GM21786 (cell line): ENCODE measurements around the gene FDXACB1.

ENCODE experiments used
- ATAC-seq: cut with Tn5 transposase; IDR thresholded peaks from one replicate; pipeline ENCODE4 v1.9.1; 2021; ENCODE audit not compliant: unreplicated experiment

FDXACB1 gene, protein sequence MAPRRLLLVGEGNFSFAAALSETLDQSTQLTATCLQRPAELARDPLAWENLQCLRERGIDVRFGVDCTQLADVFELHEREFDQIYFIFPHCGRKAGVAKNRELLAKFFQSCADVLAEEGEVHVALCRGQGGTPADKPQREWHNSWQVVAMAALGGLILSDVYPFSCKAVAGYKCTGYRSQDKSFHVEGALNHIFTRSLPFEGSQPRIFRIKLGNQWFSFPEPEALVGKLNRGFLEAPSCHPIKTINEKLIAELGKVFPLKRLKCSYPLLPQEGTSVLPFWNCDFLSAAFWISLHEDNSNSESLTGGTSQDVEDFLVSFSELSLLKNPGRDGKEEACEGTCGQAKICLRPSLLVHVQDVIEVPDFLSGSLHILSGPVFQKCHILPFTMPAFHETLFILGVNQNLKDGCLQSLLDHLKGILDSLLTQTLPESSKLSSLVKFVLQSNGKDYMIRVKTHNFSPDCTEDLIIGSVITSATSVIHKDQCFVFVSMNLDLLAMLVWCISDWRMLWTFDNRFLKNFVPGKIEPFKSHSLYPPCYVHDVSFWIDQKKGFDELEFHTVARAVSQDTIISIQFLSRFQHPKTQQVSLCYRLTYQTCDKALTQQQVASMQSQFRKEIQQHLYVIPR

DNA sequence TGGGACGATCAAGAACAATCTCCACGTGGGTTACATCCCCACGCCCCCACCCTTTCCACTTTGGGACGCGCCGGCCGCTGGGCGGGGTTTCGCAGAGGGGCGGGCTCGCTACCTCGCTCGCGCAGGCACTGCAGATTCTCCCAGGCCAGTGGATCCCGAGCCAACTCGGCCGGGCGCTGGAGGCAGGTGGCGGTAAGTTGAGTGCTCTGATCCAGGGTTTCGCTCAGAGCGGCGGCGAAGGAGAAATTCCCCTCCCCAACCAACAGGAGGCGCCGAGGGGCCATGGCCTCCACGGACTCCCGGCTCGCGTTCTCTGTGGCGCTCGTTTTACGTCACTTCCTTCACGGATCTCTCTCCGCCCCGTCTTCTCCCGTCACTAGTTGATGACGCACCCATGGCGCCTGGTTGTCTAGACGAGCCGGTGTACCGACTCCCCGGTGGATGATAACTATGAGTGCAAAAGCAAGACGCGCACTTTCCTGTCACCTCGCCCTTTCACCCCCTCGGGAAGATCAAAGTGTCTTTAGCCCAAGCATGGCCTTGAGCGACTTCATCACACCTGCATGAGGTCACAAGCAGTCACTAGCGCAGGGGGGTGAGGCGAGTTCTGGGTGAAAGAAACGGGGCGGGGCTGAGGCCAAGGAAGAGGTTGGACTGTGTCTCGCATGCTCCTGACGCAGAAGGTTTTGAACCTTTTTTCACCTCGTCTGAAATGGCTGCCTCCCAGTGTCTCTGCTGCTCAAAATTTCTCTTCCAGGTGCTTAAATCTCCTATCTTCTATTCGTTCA, at the start of gene FDXACB1, which contains the start of gene CFAP68:
Gene FDXACB1 (minus strand): TSS at position 317 of the 788 bp plus-strand sequence. CDS start 33 bp downstream, at position 284.
Gene CFAP68 (plus strand): TSS at position 693 of the 788 bp plus-strand sequence. CDS start 20 bp downstream, at position 713.
- ATAC-seq, result peak; percentile 92

DNA sequence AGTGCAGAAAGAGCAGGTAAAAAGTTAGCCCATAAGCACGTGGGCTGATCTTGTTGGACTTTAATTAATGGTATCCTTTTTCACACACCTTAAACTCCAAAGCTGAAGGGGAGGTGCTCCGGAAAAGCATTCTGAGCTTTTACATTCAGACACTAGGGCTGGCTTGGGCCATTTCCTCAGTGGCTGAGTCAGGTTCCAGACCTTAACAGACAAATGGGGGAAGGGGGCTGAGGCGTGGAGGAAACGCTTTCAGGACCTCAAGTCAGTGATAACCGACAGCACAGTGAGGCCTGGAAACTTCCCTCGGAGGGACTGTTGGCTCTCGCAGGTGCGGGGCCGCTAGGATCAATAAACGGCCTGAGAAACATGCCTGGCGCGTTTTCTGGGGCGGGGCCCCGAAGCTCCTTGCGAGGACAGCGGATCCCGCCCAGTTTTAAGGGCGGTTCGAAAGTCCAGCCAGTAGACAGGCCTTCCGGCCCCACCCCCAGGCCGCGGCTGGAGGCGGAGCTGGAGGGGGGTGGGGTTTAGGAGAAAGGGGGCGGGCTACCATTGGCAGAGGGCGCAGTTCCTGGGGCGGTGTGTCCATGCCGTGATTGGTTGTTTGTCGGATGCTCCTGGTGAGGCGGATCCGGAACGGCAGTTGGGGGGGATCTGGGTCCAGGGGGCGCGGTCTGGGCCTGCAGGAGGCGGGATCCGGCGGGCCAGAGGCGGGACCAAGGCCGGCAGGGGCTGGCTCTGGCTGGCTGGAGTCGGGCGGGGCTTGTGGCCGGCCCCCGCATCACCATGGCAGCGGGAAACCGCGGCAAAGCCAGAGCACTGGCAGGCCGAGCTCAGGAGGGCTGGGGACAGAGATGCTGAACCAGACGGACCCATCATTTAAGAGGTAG, 47.8 kb upstream of the FDXACB1 start:
- peak; percentile 90 for ATAC-seq

DNA sequence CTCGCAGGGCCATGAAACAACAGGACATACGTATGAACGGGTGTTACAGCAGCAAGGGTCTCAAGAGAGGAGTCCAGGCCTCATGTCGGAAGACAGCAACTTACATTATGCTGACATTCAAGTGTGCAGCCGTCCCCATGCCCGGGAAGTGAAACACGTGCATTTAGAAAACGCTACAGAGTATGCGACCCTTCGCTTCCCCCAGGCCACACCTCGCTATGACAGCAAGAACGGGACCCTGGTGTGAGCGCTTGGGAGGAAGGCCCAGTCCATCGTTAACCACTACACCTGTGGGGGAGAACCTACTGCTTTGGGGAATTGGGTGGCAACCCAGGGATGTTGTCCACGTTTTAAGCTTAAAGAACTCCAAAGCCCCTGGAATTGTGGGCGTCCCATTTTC, 47.0 kb upstream of the FDXACB1 start:
- no peak for ATAC-seq

DNA sequence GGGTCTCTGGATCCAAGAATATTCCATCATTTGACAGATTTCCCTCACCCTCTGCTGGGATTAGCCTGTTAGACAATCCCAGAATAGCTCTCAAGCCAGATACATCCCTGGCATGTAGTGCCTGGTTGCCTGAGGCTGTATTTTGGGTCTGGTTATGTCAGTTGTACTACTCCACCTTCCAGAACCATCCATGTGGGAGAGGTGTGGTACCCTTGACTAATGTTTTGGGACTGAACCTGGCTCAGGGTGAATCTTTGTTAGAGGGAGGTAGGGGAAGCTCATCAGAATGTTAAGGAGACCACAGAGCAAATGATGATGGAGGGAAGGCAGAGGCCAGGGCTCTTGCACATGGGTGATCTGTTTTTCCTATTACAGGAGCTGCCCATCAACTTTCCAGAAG, 45.0 kb upstream of the FDXACB1 start:
- no peak for ATAC-seq

DNA sequence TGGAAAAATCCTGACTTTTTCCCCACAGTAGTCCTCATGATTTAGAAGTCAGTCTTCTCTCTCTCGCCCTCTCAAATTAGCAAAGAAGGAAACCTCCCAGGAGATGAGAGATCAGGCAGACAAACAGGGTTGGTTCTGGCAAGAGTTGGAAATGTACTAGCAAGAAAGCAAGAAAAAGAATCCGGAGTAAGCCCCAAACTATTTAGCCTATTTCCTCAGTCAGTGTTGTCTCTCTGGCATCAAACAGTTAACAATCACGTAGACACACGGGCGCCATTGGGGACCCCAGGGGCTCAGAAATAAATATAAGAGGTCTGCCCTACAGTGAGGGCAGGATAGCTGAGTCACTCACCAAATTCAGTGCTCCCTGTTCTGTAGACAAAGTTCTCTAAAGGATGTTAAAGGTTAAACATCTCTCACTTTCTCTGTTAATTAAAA, 44.4 kb upstream of the FDXACB1 start:
- ATAC-seq, result no peak

DNA sequence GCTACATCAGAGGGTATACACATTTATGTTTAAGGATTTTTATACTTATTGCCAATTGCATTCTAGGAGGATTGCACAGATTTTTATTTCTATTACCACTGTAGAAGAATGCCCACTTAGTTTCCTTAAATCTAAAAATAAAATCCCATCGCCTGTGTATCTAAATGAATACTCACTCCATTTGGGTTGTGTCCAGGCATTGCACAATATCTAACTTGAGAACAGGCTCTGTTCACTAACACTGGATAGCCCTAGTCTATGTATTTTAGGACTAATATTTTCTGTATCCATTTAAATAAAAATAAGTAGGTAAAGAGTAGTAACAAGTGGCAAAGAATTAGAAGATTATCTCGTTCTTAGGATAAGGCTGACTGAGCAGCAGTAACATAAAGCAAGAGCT, 43.8 kb upstream of the FDXACB1 start:
- ATAC-seq, result no peak

DNA sequence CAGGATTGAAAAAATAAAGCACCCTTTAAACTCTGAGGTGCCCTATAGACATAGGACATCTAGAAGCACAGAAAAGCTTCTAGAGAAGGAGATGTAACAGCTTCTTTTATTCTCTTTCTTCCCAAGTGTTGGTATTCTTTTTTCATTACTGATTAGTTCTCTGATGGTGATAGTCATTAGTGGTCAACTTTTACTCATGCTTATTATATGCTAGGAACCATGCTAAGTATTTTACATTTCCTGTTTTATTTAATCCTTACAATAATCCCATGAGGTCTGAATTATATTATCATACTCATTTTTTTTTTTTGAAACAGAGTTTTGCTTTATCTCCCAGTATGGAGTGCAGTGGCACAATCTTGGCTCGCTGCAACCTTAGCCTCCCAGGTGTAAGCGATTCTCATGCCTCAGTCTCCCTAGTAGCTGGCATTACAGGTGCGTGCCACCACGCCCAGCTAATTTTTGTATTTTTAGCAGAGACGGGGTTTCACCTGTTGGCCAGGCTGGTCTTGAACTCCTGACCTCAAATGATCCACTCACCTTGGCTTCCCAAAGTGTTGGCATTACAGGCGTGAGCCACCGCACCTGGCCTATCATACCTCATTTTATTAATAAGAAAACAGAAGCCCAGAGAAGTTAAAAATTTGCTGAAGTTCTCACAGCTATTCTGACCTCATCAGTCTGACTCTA, 42.7 kb upstream of the FDXACB1 start:
- no peak for ATAC-seq

DNA sequence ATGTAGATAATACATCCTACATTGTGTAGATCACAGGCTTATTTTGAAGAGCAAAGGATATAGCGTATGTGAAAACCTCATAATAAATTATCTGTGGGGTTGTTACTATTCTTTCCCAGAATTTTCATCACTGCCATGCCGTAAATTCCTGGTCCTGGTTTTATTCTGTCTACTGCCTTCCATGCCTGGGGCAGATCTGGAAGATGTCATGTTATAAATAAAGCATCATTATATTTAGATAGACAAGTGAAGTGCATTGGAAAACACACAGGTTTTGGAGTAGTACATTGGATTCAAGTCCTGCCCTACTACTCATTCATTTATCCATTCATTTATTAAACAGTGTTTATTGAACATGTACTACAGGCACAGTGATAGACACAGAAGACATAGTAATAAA, 41.9 kb upstream of the FDXACB1 start:
- no peak for ATAC-seq

DNA sequence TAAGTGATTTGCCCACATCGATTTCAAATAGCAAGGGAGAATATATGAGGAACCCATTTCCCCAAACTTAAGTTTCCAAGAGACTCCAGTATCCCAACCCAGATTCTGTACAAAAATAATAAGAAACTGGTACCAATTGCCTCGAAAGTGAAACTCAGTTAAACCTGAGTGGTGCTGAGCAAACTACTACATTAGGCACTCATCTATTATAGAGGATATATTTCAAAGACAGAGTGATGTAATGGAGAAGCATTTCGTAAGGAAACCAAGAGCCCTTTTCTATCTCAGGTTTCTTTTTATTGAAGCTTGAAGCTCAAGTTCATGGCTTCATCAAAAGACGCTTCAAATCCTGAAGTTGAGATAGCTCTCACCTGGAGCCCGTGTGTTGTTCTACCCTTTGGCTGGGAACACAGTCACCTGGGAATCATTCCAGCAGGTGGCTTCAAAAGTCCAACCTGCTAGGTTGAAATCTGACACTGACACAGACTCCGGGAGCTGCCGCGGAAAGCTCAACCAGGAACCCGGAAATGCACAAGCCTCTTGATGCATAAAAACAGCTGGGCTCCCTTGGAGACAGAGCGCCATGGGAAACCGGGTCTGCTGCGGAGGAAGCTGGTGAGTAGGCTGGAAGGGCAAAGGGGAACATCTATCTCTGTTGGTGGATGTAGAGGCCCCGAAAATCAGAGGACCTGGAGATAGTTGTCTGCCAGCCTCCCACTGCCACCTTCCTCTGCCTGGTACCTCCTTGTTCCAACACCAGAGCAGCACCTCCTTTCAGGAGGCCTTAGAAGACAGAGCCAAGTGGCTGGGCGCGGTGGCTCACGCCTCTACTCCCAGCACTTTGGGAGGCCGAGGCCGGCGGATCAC, 39.7 kb upstream of the FDXACB1 start, which contains the start of gene C11orf52:
Gene C11orf52 (plus strand): TSS at position 524 of the 867 bp plus-strand sequence. CDS start 60 bp downstream, at position 584.
- ATAC-seq, result no peak

DNA sequence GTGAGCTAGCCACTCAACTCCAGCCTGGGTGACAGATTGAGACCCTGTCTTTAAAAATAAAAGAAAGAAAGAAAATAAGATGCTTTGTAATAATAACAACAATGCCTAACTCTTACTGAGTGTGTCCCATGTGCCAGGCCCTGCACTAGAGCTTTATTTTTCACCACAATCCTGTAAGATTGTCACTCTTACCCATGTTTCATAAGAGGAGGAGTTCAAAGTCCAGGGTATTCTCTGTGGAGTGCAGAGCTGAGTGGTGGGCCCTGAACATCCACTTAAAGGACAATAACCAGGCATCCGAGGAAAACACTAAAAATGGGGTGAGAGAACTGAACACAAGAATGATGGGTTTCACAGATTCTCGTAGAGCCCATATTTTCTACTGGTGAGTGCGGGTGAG, 38.8 kb upstream of the FDXACB1 start:
- no peak for ATAC-seq

DNA sequence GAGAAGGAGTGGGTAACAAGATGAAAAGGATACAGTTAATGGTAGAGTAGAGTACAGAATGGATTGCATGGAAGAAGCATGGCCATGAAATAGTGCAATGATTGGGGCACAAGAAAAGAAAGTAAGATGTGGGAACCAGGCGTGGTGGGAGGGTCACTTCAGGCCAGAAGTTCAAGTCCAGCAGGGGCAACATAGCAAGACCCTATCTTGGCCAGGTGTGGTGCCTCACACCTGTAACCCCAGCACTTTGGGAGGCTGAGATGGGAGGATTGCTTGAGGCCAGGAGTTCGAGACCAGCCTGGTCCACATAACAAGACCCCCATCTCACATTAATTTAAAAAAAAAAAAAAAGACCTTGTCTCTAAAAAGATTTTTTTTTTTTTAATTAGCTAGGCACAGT, 38.3 kb upstream of the FDXACB1 start:
- no peak for ATAC-seq

DNA sequence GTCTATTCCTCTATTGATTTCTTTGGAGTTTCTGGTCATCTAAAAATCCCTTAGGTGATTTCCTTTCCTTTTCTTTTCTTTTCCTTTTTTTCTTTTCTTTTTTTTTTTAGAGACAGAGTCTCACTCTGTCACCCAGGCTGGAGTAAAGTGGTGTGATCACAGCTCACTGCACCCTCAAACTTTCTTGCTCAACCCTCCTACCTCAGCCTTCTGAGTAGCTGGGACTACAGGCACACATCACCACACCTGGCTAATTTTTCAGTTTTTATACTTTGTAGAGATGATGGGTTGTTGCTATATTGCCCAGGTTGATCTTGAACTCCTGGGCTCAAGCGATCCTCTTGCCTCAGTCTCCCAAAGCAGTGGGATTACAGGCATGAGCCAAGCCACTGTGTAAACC, 37.8 kb upstream of the FDXACB1 start:
- ATAC-seq, result no peak

DNA sequence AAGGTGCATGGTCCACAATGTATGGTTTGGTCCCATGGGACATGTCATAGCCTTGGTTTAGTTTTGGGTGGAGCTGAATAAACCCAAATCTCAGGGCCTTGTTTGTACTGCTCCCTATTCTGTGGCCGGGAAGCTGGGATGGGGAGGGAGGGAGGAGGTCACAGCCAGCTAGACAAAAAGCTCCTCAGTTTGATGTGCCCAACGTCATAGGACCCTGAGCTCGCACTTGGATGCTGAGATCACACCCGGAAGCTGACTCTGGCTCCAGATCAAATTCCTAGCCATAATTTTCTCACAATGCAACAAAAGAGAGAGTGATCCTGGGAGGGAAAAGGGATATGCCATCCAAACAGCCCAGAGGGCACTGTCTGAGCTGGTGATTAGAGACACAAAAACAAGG, 35.0 kb upstream of the FDXACB1 start:
- no peak for ATAC-seq

DNA sequence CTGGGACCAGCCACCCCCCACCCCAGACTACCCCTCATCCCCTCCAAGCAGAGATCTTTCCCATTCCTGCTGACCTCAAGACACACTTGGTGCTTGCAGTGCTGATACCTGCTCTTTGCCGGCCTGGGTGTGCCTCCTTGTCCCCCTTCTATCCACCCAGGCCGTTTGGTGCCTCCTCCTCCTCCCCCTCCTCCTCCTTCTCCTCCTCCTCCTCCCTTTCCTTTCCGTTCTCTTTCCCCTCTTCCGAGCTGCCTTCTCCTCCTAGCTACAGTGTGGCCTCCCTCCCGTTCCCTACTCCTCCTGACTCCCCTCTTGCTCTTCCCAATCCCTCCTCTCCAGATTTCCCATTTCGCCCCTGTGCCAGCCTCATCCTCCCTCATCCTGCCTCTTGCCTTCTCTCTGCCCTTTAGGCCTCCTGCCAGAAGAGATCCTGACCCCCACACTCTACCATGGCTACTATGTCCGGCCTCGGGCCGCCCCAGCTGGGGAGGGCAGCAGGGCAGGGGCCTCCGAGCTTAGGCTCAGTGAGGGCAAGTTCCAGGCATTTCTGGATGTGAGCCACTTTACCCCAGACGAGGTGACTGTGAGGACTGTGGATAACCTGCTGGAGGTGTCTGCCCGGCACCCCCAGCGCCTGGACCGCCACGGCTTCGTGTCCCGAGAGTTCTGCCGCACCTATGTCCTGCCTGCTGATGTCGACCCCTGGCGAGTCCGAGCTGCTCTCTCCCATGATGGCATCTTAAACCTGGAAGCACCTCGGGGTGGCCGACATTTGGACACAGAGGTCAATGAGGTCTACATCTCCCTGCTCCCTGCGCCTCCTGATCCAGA, 34.3 kb upstream of the FDXACB1 start:
- no peak for ATAC-seq

DNA sequence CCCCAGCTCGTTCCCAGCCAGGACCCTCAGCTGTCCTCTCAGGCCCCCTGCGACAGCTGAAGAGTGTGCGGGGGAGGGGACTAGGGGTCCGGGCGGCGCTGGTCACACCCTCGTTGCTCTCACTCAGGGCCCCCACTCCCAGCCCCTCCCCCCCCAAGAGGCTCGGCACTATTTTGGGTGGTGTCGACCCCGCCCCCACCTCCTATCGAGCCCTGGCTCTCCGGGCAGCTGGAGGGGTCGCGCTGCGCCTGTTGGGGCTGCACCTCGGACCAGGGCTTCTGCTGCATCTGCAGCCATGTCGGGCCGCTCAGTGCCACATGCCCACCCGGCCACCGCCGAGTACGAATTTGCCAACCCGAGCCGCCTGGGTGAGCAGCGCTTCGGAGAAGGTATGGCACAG, 33.6 kb upstream of the FDXACB1 start, which contains the start of gene HSPB2:
Gene HSPB2 (plus strand): TSS at position 200 of the 400 bp plus-strand sequence. CDS start 96 bp downstream, at position 296.
- no peak for ATAC-seq

DNA sequence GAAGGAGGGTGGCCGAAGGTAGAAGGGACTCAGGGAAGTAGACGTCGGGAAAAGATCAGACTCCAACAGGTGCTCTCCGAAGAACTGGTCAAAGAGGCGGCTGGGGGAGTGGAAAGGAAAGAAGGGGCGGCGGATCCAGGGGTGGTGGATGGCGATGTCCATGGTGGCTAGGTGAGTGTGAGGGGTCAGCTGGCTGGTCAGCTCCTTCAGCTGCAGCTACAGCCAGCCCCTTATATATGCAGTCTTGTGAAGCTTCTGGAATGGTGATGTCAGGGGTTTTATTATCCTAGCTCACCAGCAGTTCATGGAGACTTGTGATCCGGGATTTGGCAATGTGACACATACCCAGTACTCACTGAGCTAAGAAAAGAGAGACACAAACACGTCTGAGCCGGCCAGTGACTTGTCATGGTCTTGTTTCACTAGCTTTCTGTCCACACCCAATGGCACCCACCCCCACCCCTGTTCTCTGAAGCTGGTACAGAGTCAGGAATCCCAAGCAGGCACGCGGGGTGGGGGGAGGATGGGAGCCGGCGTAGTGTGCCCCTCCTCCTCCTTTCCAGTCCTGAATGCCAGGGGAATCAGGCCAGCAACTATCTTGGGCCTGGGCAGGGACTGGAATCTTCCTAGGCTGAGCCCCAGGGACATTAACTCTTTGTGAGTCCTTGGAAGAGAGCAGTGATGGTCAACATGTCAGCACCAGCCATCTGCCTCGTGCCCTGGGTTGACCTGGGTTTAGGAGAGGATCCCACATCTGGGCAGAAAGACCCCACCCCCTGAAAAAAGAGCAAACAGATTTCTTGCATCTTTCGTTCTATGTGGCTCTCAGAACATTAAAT, 32.8 kb upstream of the FDXACB1 start, which contains the start of gene CRYAB:
Gene CRYAB (minus strand): TSS at position 208 of the 839 bp plus-strand sequence. CDS start 46 bp downstream, at position 162.
- no peak for ATAC-seq
